Measurements from ENCODE around the gene TSPO2. TPM values are rescaled to one million over a fixed set of nuclear protein-coding genes. Genes with fewer than 3 reads are reported as not detected.

Gene TSPO2
- total and polyA plus RNA-seq, 2 of the 8 experiments (the other 6 are each of a cell fraction or from before 2014, with no cell fraction given) = not detected

- TF ChIP-seq, protein P1, sequence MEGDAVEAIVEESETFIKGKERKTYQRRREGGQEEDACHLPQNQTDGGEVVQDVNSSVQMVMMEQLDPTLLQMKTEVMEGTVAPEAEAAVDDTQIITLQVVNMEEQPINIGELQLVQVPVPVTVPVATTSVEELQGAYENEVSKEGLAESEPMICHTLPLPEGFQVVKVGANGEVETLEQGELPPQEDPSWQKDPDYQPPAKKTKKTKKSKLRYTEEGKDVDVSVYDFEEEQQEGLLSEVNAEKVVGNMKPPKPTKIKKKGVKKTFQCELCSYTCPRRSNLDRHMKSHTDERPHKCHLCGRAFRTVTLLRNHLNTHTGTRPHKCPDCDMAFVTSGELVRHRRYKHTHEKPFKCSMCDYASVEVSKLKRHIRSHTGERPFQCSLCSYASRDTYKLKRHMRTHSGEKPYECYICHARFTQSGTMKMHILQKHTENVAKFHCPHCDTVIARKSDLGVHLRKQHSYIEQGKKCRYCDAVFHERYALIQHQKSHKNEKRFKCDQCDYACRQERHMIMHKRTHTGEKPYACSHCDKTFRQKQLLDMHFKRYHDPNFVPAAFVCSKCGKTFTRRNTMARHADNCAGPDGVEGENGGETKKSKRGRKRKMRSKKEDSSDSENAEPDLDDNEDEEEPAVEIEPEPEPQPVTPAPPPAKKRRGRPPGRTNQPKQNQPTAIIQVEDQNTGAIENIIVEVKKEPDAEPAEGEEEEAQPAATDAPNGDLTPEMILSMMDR (IDR thresholded peaks at IDR 0.05; ENCODE audit: control extremely low read depth in 1 of 3, insufficient read depth in 1 of 3, low read depth in 1 of 3, low read length in 3 of 3) = no peak
- TF ChIP-seq CHD1 (IDR thresholded peaks at IDR 0.05; ENCODE audit: low read depth, low read length) = no peak
- TF ChIP-seq EP300 (IDR thresholded peaks at IDR 0.05; ENCODE audit: borderline replicate concordance in 1 of 2, low read depth in 2 of 2, low read length in 2 of 2) = no peak
- TF ChIP-seq SP1 (IDR thresholded peaks at IDR 0.05; ENCODE audit: low read depth, low read length) = no peak
- TF ChIP-seq USF2 (IDR thresholded peaks at IDR 0.05; ENCODE audit: low read length) = no peak
- no peak for TF ChIP-seq EGR1 (IDR thresholded peaks at IDR 0.05; ENCODE audit: borderline replicate concordance, low read depth, low read length)
- no peak for TF ChIP-seq SIRT6 (IDR thresholded peaks at IDR 0.05; ENCODE audit: low read length)
- TF ChIP-seq BRCA1 (IDR thresholded peaks at IDR 0.05; ENCODE audit: low read depth, low read length) = no peak
- TF ChIP-seq POLR2A (IDR thresholded peaks at IDR 0.05; ENCODE audit: control extremely low read depth in 1 of 2, low read depth in 2 of 2, low read length in 2 of 2) = no peak
- TF ChIP-seq SIX5 (IDR thresholded peaks at IDR 0.05; ENCODE audit: low read depth, low read length) = no peak
Observed at GRCh38 chr6:41059556-41059955, 17.3 kb downstream of the TSPO2 start (continued).

Data from H1 (cell line).